Measurements from ENCODE around the gene HIGD1B. TPM values are rescaled to one million over a fixed set of nuclear protein-coding genes. Genes with fewer than 3 reads are reported as not detected.

Gene HIGD1B
- total RNA-seq, 4 donors from 2014 or later = not detected

DNA sequence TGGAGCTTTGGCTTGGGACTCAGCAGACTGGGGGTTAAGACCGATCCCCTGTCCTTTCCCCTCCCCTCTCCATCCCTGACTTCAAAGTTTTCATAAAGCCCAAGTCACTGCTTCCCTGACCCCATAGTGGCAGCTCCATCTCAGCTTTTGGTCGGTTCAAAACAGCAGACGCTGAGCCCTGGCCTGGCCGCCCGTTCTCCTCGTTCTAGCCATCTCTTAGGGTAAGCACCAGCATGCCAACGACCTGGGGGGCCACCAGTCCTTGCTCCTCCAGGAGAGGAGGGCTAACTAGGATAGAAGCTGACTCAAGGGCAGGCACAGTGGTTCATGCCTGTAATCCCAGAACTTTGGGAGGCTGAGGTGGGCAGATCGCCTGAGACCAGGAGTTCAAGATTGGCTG is 1.5 kb upstream of the HIGD1B start:
- no peaks in the 10 kb centered on the region for H3K9me3 ChIP-seq
- TF ChIP-seq POLR2A (IDR thresholded peaks at IDR 0.05) = no peak
- TF ChIP-seq, protein P1, sequence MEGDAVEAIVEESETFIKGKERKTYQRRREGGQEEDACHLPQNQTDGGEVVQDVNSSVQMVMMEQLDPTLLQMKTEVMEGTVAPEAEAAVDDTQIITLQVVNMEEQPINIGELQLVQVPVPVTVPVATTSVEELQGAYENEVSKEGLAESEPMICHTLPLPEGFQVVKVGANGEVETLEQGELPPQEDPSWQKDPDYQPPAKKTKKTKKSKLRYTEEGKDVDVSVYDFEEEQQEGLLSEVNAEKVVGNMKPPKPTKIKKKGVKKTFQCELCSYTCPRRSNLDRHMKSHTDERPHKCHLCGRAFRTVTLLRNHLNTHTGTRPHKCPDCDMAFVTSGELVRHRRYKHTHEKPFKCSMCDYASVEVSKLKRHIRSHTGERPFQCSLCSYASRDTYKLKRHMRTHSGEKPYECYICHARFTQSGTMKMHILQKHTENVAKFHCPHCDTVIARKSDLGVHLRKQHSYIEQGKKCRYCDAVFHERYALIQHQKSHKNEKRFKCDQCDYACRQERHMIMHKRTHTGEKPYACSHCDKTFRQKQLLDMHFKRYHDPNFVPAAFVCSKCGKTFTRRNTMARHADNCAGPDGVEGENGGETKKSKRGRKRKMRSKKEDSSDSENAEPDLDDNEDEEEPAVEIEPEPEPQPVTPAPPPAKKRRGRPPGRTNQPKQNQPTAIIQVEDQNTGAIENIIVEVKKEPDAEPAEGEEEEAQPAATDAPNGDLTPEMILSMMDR (IDR thresholded peaks at IDR 0.05) = no peak
- no peak overlapping the region for H3K4me3 ChIP-seq
- H3K27me3 ChIP-seq = no peaks in the 10 kb centered on the region
- no peaks in the 10 kb centered on the region for H3K4me1 ChIP-seq
- H3K36me3 ChIP-seq = peaks cover 0 to 11% (median 0%) of the 10 kb centered on the region in 3 donors
- no peak overlapping the region for H3K27ac ChIP-seq
- DNase-seq = no peak

DNA sequence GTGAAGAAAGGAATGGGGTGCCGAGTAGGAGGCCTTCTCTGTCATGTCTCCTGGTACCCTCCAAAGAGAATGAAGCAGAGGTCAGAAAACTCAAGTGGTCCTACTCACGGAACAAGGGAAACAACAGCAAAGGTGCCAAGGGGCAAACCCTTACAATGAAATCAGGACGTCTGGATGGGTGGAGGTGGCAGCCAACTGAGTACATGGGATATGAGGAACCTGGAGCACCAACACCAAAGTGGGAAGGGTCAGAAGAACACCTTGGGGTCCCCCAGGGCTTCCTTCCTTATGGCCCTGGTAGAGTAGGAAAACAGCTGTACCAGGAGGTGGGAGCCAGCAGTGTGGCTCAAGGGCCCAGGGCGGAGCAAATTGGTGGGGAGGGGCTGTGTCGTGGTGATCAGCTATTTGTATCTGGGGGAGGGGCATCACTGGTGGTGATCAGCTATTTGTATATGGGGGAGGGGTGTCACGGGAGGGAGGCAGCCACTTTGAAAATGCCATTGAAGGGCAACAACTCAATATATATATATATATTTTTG is 643 bp downstream of the HIGD1B start:
- H3K4me3 ChIP-seq = no peak overlapping the region
- DNase-seq = no peak
- no peaks in the 10 kb centered on the region for H3K9me3 ChIP-seq
- no peak overlapping the region for H3K27ac ChIP-seq
- no peaks in the 10 kb centered on the region for H3K27me3 ChIP-seq
- H3K4me1 ChIP-seq = no peaks in the 10 kb centered on the region
- TF ChIP-seq, protein P1 (IDR thresholded peaks at IDR 0.05) = no peak
- no peak for TF ChIP-seq POLR2A (IDR thresholded peaks at IDR 0.05)
- peaks cover 0 to 32% (median 0%) of the 10 kb centered on the region in 3 donors for H3K36me3 ChIP-seq

GRCh38 chr17:44848961-44849489 is 1.3 kb downstream of the HIGD1B start:
- H3K27me3 ChIP-seq = no peaks in the 10 kb centered on the region
- H3K4me1 ChIP-seq = no peaks in the 10 kb centered on the region
- peaks cover 0 to 39% (median 0%) of the 10 kb centered on the region in 3 donors for H3K36me3 ChIP-seq
- no peak for DNase-seq
- H3K27ac ChIP-seq = no peak overlapping the region
- no peak overlapping the region for H3K4me3 ChIP-seq
- TF ChIP-seq, protein P1 (IDR thresholded peaks at IDR 0.05) = no peak
- no peak for TF ChIP-seq POLR2A (IDR thresholded peaks at IDR 0.05)
- H3K9me3 ChIP-seq = no peaks in the 10 kb centered on the region

DNA sequence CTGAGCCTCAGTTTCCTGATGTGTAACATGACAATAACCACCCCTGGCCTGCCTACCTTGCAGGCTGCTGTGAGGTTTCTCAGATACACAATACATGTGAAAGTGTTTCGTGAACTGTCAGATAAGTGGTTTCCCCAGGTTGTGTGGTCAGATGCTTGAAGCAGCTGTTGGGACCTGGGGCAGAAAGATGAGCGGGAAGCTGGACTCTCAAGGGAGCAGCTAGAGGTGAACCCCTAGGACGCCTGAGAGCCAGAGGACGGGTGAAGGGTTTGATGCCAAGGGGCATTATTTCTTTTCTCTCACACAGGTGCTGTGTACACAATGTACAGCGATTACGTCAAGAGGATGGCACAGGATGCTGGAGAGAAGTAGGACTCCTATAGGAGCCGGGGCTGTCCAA is 2.3 kb downstream of the HIGD1B start:
- H3K4me3 ChIP-seq = no peak overlapping the region
- peaks cover 0 to 49% (median 0%) of the 10 kb centered on the region in 3 donors for H3K36me3 ChIP-seq
- DNase-seq = no peak
- H3K27ac ChIP-seq = peak overlapping the region in 1 of 4 donors; percentile 18
- no peaks in the 10 kb centered on the region for H3K9me3 ChIP-seq
- no peaks in the 10 kb centered on the region for H3K4me1 ChIP-seq
- TF ChIP-seq POLR2A (IDR thresholded peaks at IDR 0.05) = no peak
- TF ChIP-seq, protein P1 (IDR thresholded peaks at IDR 0.05) = no peak
- no peaks in the 10 kb centered on the region for H3K27me3 ChIP-seq

- H3K36me3 ChIP-seq = peaks cover 0 to 55% (median 0%) of the 10 kb centered on the region in 3 donors
- H3K4me1 ChIP-seq = no peaks in the 10 kb centered on the region
- H3K27ac ChIP-seq = no peak overlapping the region
- H3K9me3 ChIP-seq = no peaks in the 10 kb centered on the region
- no peaks in the 10 kb centered on the region for H3K27me3 ChIP-seq
- H3K4me3 ChIP-seq = no peak overlapping the region
- DNase-seq = no peak
- TF ChIP-seq, protein P1 (IDR thresholded peaks at IDR 0.05) = no peak
- no peak for TF ChIP-seq POLR2A (IDR thresholded peaks at IDR 0.05)
Observed at GRCh38 chr17:44850612-44851011, 2.9 kb downstream of the HIGD1B start.

All from Peyer's patch (tissue), 4 donors.